IPS DF 6.9 (cell line): ENCODE measurements around the gene ASTN2.

Experiments
- DNase-seq: peaks from one replicate; pipeline ENCODE4 v3.0.0-alpha.2; 2013; ENCODE audit warnings: low read depth, low spot score
- H3K27ac ChIP-seq: one replicate; pipeline ENCODE4 v1.5.1; 2013; ENCODE audit warnings: low read length, control low read depth
- H3K27me3 ChIP-seq: 2 replicates; pipeline ENCODE4 v1.6.1; 2013; ENCODE audit warnings: mild to moderate bottlenecking, low read length; ENCODE audit not compliant: control insufficient read depth, insufficient read depth
- H3K36me3 ChIP-seq: 2 replicates; pipeline ENCODE4 v1.6.1; 2013; ENCODE audit warnings: low read length; ENCODE audit not compliant: control insufficient read depth, insufficient read depth
- H3K4me1 ChIP-seq: 2 replicates; pipeline ENCODE4 v1.6.1; 2013; ENCODE audit warnings: low read length; ENCODE audit not compliant: control insufficient read depth, insufficient read depth
- H3K4me3 ChIP-seq: 2 replicates; pipeline ENCODE4 v1.5.1; 2013; ENCODE audit warnings: mild to moderate bottlenecking, low read length
- H3K9me3 ChIP-seq: 2 replicates; pipeline ENCODE4 v1.6.1; 2013; ENCODE audit warnings: low read length, inconsistent platforms; ENCODE audit not compliant: control insufficient read depth, insufficient read depth
- WGBS: extraction: QIAGEN DNeasy Blood & Tissue Kit; methylation state at CpG from one replicate; pipeline ENCODE4 v1.1.7; 2013; ENCODE audit warnings: mixed read lengths, missing lambda C conversion rate; ENCODE audit not compliant: insufficient read length, insufficient coverage; 5-methylcytosine and 5-hydroxymethylcytosine counted together

The ASTN2 gene

GRCh38 chr9:116721944-116722343 is 692.9 kb downstream of the ASTN2 start:
- no peak for DNase-seq
- Histone ChIP-seq H3K4me3 (no peak overlapping the region), H3K27me3 (no peaks in the 10 kb centered on the region), H3K27ac (no peak overlapping the region), H3K36me3 (no peaks in the 10 kb centered on the region), H3K4me1 (no peaks in the 10 kb centered on the region), H3K9me3 (no peaks in the 10 kb centered on the region)
- no CpG with 5 or more reads among the region's 2 CpGs for WGBS

- WGBS = no CpG with 5 or more reads among the region's 3 CpGs
- Histone ChIP-seq H3K27me3 (no peaks in the 10 kb centered on the region), H3K4me3 (no peak overlapping the region), H3K36me3 (no peaks in the 10 kb centered on the region), H3K9me3 (no peaks in the 10 kb centered on the region), H3K4me1 (no peaks in the 10 kb centered on the region), H3K27ac (no peak overlapping the region)
- DNase-seq = no peak
Observed at GRCh38 chr9:116721411-116721810, 693.4 kb downstream of the ASTN2 start.

GRCh38 chr9:116720111-116720510 is 694.7 kb downstream of the ASTN2 start:
- no peak overlapping the region for H3K27ac ChIP-seq
- no peaks in the 10 kb centered on the region; the same call in 1 of the 2 replicates for H3K4me1 ChIP-seq
- no peaks in the 10 kb centered on the region for H3K9me3 ChIP-seq
- WGBS = no CpG with 5 or more reads among the region's 2 CpGs
- no peaks in the 10 kb centered on the region for H3K36me3 ChIP-seq
- no peak overlapping the region for H3K4me3 ChIP-seq
- H3K27me3 ChIP-seq = no peaks in the 10 kb centered on the region
- no peak for DNase-seq

GRCh38 chr9:116718111-116718510 is 696.7 kb downstream of the ASTN2 start:
- no peak for DNase-seq
- no peak overlapping the region for H3K27ac ChIP-seq
- H3K9me3 ChIP-seq = no peaks in the 10 kb centered on the region
- no peaks in the 10 kb centered on the region for H3K36me3 ChIP-seq
- WGBS = no CpG with 5 or more reads among the region's 4 CpGs
- H3K4me3 ChIP-seq = no peak overlapping the region
- H3K4me1 ChIP-seq = no peaks in the 10 kb centered on the region; the same call in 1 of the 2 replicates
- no peaks in the 10 kb centered on the region for H3K27me3 ChIP-seq

- WGBS = no CpG with 5 or more reads among the region's 7 CpGs
- Histone ChIP-seq H3K27ac (no peak overlapping the region), H3K9me3 (no peaks in the 10 kb centered on the region), H3K27me3 (no peaks in the 10 kb centered on the region), H3K36me3 (no peaks in the 10 kb centered on the region), H3K4me1 (no peaks in the 10 kb centered on the region; the same call in 1 of the 2 replicates), H3K4me3 (no peak overlapping the region)
- no peak for DNase-seq
Observed at GRCh38 chr9:116717150-116717549, 697.7 kb downstream of the ASTN2 start.

- H3K4me1 ChIP-seq = no peaks in the 10 kb centered on the region; the same call in 1 of the 2 replicates
- no peak overlapping the region for H3K4me3 ChIP-seq
- DNase-seq = no peak
- no peak overlapping the region for H3K27ac ChIP-seq
- H3K27me3 ChIP-seq = no peaks in the 10 kb centered on the region
- H3K36me3 ChIP-seq = no peaks in the 10 kb centered on the region
- H3K9me3 ChIP-seq = no peaks in the 10 kb centered on the region
Observed at GRCh38 chr9:116716438-116716837, 698.4 kb downstream of the ASTN2 start.

GRCh38 chr9:116715751-116716150 is 699.1 kb downstream of the ASTN2 start:
- Histone ChIP-seq H3K27ac (no peak overlapping the region), H3K4me1 (no peaks in the 10 kb centered on the region; the same call in 1 of the 2 replicates), H3K9me3 (no peaks in the 10 kb centered on the region), H3K36me3 (no peaks in the 10 kb centered on the region), H3K27me3 (no peaks in the 10 kb centered on the region), H3K4me3 (no peak overlapping the region)
- no CpG with 5 or more reads among the region's 1 CpG for WGBS
- no peak for DNase-seq

- no peak overlapping the region for H3K4me3 ChIP-seq
- H3K27ac ChIP-seq = no peak overlapping the region
- WGBS = no CpG with 5 or more reads among the region's 4 CpGs
- no peaks in the 10 kb centered on the region for H3K27me3 ChIP-seq
- H3K36me3 ChIP-seq = no peaks in the 10 kb centered on the region
- no peaks in the 10 kb centered on the region for H3K9me3 ChIP-seq
- no peaks in the 10 kb centered on the region; the same call in 1 of the 2 replicates for H3K4me1 ChIP-seq
- DNase-seq = no peak
Observed at GRCh38 chr9:116713271-116713670, 701.6 kb downstream of the ASTN2 start.

GRCh38 chr9:116712781-116713180 is 702.1 kb downstream of the ASTN2 start:
- no peak for DNase-seq
- Histone ChIP-seq H3K9me3 (no peaks in the 10 kb centered on the region), H3K4me3 (no peak overlapping the region), H3K27me3 (no peaks in the 10 kb centered on the region), H3K4me1 (no peaks in the 10 kb centered on the region; the same call in 1 of the 2 replicates), H3K36me3 (no peaks in the 10 kb centered on the region), H3K27ac (no peak overlapping the region)
- WGBS = no CpG with 5 or more reads among the region's 3 CpGs

GRCh38 chr9:116706310-116707290 is 708.3 kb downstream of the ASTN2 start:
- H3K9me3 ChIP-seq = no peaks in the 10 kb centered on the region
- no peaks in the 10 kb centered on the region for H3K36me3 ChIP-seq
- DNase-seq = no peak
- H3K27me3 ChIP-seq = no peaks in the 10 kb centered on the region
- WGBS = no CpG with 5 or more reads among the region's 8 CpGs
- H3K4me3 ChIP-seq = no peak overlapping the region
- no peaks in the 10 kb centered on the region for H3K4me1 ChIP-seq
- no peak overlapping the region for H3K27ac ChIP-seq

GRCh38 chr9:116705531-116705930 is 709.3 kb downstream of the ASTN2 start:
- Histone ChIP-seq H3K27ac (no peak overlapping the region), H3K4me1 (no peaks in the 10 kb centered on the region), H3K4me3 (no peak overlapping the region), H3K27me3 (no peaks in the 10 kb centered on the region), H3K36me3 (no peaks in the 10 kb centered on the region), H3K9me3 (no peaks in the 10 kb centered on the region)
- DNase-seq = no peak
- WGBS = no CpG with 5 or more reads among the region's 1 CpG
